NCI-H1436 (cell line): ENCODE measurements around the gene CSTPP1.
A peak's percentile ranks its signal among the peaks of the same experiment; 100 is the strongest.
"Not testable (repeated sequence)": the region's sequence is repeated elsewhere in the genome, so short reads cannot be mapped to it uniquely, and the experiment has no call there.

Experiments
- DNase-seq: peaks from one replicate; lab custom pipeline; 2025; lab: John Stamatoyannopoulos, UW

CSTPP1 gene

DNA sequence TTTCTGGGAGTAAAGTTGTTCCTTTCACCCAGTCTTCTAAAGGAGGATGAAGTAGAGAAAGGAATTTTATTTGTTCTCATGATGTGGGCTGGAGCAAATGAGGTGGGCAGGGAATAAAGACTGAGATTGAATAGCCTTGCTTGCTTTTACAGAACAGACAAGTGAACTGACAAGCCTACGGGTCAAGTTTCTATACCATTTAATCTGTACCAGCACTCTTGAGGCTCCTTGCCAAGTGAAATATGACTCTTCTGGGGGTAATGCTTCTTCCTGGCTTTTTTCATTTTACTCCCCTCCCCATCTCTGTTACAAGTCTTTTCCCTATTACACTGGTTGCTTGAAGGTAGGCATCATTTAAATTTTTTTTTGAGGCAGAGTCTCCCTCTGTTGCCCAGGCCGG is 54.8 kb downstream of the CSTPP1 start:
- no peak for DNase-seq

DNA sequence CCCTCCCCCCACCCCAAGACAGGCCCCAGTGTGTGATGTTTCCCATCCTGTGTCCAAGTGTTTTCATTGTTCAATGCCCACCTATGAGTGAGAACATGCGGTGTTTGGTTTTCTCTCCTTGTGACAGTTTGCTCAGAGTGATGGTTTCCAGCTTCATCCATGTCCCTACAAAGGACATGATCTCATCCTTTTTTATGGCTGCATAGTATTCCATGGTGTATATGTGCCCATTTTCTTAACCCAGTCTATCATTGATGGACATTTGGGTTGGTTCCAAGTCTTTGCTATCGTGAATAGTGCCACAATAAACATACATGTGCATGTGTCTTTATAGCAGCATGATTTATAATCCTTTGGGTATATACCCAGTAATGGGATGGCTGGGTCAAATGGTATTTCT is 55.8 kb downstream of the CSTPP1 start:
- not testable (repeated sequence) for DNase-seq

DNA sequence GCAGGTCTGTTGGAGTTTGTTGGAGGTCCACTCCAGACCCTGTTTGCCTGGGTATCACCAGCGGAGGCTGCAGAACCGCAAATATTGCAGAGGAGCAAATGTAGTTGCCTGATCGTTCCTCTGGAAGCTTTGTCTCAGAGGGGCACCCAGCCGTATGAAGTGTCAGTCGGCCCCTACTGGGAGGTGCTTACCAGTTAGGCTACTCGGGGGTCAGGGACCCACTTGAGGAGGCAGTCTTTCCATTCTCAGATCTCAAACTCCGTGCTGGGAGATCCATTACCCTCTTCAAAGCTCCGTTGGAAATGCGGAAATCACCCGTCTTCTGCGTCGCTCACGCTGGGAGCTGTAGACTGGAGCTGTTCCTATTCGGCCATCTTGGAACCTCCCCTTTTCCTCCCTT is 61.2 kb downstream of the CSTPP1 start:
- not testable (repeated sequence) for DNase-seq

DNA sequence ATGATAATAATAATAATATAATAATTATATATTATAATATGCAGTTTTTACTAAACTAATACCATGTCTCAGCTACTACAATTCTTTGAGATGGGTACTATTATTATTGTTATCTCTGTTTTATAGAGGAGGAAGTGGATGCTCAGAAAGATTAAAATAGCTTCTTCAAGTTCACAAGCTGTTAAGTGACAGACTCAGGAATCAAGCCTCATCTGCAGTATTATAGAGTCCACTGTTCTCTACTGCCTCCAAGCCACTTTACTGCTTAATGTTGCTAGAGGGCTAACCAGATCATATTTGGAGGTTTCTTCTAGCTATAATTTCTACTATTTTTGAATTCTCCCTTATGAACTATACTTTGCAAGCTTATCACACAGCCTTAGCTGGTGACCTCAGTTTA is 62.7 kb downstream of the CSTPP1 start:
- no peak for DNase-seq

DNA sequence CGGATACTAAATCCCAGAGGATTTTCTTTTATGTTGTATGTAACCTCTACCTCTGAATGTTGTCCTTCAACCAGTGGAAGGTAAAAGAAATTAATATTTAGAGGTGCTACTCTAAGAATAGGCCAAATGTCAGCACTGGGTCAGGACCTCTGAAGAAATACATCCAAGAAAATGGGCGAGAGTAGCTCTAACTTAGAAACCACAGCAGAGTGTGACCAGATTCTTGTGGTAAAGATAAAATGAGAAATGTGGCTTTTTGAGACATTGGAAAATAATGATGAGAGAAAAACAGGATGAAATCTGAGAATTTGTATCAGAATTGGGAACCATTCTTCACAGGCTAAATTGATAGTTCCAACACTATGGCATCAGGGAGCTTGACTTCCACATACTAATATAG is 63.5 kb downstream of the CSTPP1 start:
- DNase-seq: no peak

DNA sequence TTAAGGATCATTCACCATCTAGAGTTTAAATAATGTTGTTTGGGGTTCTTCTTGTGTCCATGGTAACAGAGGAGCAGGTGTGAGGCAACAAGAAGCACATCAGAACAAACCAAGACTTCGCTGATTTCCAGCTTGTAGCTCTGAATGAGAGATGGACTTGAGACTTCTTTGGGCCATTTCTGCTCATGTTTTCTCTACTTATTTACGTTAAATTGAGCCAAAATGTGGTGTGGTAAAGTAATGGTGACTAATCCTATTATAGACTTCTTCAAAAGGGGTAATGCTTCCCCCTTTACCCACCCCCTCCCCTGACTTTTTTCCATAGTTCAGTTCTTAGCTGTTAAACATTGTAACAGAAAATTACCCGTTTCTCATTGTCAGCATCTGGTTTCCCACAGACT is 65.2 kb downstream of the CSTPP1 start:
- DNase-seq: peak; percentile 53

DNA sequence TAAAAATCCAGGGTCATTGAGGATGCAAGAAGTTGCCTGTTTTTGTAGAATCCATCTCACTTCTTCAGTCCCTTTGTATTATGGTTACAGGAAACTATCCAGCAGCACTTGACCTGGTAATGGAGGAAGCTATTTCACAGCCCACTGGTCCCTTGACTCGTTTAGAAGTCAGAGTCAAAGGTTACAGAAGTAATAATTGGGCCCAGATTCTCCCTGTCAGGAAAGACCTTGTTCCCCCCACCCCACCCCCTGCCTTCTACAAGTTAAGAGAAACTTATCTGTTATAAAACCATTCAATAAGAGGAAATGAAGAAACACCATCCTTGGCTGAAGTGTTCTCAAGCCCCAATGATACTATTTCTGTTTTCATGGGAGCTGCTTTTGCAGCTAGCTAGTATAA is 65.8 kb downstream of the CSTPP1 start:
- no peak for DNase-seq

DNA sequence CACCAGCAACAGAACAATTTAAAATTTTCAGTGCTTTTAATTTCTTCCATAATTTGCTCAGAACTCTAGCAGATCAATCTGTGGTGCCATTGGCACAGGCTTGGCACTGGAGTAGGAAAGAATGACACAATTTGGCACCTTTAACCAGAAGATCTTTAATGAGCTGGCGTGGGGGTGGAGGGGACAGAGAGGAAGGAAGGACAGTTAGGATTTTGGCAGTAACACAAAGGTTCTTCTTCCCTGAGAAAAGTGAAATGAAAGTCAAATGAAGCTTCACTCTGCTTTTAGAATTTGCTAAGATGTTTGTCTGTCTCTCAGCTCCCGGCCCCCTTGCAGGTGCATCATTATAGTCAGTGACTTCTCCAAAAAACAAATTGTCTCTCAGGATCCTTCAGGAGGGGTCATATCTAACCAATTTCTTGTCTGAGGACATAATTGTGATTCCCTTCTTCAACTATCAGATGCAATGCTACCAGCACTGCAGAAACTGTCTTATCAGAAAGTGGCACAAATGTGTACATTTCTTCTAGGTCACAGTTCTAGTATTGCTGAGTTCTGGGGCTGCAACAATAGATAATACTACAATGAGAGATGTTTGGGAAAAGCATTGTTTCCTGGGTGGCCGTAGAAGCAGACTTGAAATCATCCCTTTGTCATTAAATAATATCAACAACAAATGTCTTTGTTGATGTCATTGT is 66.8 kb downstream of the CSTPP1 start:
- DNase-seq: no peak

DNA sequence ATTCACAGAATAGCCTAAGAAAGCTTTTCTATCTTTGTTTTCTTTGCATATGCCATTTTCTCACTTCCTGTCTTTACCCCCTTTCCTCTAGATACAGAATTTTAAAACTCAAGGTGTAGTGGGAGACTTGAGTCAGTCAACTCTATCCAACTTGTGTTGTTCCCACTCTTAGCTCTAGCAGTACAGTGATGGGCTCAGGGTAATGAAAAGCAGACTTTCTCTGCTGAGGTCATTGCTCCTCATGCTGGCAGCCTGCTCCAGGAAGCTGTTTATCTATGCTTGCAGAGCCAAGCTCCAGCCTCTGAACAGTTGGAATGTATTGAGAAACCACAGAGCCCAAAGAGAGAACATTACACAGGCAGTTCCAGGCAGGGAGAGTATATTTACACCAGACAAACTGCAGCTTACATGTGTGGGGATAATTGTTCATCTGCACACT is 68.1 kb downstream of the CSTPP1 start:
- DNase-seq: no peak

DNA sequence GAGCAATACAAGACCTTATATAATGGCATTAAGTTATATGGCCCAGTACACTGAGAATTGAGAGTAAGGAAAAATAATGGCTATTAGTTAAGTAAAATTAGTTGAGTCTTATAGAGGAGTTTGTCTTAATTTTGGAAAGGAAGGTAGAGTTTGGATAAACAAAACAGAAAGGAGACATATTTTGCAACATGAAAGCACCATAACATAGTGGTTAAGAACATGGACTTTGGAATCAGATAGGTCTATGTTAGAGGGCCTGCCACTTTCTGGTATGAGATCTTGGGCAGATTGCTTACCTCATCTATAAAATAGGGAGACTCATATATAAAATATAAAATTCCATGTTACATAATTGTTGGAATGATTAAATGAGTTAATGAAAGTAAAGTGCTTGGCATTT is 68.9 kb downstream of the CSTPP1 start:
- no peak for DNase-seq

DNA sequence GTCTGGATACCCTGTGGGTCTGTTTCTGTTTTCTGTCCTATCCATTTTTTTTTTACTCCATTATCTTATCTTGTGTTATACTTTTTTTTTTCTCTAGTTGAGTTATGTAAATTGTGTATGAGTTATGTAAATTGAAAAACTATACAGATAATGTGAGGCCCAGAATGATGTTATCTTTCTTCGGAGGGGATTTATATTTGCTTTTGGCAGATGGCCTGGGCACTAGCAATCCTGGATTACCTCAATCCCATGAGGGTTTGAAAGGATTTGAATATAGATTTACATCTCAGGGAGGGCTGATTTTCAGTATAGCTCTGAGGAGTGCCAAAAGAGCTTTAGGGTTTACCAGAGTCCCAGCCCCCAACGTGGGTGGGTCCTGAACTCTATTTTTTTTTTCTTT is 71.0 kb downstream of the CSTPP1 start:
- DNase-seq: no peak

DNA sequence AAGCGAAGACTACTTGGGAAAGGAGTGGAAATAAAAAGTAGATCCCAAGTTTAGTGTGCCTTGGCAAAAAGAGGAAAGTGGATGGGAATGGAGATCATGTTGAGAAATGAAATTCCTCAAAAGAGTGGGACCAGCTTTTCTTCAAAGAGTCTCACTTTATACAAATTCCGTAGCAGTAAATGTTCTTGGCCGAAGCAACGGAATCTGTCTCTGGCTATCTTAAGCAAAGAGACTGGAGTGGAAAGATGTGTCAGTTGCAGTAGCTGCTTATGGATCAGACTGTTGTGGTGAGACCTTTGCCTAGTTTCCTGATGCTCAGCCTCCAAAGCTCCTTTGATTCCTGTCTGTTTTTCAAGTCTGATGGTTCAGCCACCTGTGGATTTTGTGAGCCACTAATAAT is 73.6 kb downstream of the CSTPP1 start:
- DNase-seq: no peak

DNA sequence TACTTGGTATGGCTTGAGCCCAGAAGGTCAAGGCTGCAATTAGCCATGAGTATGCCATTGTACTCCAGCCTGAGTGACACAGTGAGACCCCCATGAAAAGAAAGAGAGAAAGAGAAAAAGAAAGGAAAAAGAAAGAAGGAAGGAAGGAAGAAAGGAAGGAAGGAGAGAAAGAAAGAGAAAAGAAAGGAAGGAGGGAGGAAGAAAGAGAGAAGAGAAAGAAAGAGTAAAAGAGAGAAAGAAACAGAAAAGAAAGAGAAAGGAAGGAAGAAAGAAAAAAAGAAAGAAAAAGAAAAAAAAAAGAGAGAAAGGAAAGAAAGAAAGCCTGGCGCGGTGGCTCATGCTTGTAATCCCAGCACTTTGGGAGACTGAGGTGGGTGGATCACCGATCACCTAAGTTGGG is 77.5 kb downstream of the CSTPP1 start:
- no peak for DNase-seq

DNA sequence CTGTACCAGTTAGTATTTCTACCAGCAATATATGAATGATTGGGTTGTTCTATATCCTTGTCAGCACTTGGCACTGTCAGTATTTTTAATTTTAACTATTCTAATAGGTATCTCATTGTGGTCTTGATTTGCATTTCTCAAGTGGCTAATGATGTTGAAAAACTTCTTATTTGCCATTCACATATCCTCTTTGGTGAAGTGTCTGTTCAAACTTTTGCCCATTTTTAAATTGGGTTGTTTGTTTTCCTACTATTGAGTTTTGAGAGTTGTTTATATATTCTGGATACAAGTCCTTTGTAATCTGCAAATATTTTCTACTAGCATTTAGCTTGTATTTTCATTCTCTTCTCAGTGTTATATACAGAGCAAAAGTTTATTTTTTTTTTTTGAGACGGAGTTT is 82.1 kb downstream of the CSTPP1 start:
- no peak for DNase-seq

DNA sequence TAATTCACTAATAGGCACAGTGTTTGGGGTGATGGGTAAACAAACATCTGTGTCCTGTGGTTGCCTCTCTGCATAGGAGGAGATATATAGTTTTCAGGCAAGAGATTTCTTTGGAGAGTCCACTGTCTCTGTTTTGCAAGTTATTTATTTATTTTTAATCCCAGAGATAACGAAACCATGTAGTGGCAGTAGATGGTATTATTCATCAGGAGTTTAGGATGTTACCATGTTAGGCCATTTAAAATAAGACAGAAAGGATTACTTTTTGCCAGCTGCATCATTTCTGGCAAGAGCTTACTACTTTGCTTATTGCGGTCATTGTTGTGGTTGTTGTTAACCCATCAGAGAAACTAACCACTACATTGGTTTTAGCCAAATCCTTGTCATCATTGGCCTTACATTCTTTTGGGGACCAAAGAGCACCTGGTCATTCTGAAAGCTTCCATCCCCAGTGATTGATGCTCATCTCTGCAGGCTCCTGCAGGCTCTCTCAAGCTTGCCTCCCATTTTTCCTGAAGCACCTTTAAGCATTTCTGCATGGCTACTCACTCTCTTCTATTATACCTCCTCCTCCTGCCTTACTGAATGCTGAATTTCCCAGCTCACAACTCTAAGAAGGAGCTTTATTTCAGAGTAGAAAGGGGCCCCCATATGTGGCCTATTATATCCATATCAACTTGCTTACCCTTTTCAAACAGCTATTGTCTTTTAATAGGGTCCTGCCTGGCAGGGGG is 84.4 kb downstream of the CSTPP1 start:
- DNase-seq: no peak

DNA sequence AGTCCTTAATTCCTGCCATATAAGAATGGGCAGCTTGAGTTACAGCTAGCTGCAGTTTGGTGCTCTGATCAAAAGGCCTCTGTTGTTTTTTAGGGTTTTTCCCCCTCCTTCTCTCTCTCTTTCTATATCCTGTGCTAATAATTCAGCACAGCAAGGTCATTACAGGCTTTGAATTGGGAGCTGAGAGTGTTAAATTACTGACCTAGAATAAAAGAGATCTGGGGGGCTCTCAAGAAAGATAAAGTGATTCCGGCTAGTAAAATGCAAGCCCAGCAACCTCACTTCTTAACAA is 84.9 kb downstream of the CSTPP1 start:
- no peak for DNase-seq

DNA sequence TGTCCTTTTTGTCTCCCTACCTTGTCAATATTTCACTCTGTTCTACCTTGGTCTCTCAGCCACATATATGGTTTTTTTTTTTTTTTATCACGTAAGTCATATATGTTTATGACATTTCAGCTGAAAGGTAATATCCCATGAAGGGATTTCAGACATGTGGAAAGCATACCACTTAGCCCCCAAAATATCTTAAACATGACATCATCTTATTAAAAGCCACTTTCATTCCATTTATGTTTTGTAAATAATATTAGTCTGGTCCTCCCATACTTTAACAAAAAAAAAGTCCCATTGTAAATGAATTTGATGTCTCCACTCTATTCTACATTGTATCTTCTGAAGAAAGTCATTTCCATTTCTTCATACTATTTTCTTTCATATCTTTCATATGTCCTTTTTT is 85.4 kb downstream of the CSTPP1 start:
- no peak for DNase-seq

DNA sequence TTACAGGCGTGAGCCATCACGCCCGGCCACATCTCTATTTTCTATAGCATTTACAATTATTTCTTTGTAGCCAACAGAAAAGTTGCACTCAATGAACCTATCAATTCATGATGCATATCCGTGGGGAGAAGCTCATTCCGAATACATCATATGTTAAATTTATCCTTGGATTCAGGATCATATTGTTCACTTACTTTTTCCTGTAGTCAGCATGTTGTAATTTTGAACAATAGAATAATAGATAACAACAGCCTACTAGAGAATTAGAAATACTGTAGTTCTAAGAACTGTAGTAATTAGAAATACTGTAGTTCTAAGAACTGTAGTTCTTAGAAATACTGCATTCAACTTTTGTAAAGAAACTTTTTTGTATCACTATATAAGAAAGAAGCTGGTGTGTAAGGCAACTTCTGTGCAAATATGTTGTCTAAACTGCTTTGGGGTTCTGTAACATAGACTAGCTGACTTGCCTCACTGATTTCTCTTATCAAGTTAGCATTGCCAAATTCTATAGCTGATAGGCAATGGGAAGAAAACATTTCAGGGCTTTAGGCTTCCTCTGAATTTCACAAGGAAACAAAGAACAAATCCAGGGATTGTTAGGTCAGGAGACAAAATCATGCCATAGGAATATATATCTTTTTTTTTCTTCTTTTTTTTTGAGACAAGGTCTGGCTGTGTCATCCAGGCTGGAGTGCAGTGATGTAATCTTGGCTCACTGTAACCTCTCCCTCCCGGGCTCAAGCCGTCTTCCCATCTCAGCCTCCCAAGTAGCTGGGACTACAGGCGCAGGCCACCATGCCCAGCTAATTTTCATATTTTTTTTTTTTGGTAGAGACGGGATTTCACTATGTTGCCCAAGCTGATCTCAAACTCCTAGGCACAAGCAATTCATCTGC is 91.9 kb downstream of the CSTPP1 start:
- DNase-seq: no peak

DNA sequence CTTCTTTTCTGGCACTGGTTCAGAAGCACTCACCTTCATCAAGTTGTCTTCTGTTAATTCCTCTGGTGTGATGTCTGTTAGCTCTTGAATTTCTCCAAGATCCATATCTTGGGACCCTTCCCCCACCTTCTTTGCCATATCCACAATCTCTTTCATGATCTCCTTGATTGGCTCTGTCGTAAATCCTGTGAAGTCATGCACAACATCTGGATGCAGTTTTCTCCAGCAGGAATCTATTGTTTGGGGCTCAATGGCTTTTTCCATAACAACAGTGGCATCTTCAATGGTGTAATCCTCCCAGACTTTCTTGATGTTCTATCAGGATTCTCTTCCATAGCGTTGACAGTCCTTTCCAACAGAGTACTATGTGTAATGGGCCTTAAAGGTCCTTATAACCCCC is 96.9 kb downstream of the CSTPP1 start:
- DNase-seq: no peak

DNA sequence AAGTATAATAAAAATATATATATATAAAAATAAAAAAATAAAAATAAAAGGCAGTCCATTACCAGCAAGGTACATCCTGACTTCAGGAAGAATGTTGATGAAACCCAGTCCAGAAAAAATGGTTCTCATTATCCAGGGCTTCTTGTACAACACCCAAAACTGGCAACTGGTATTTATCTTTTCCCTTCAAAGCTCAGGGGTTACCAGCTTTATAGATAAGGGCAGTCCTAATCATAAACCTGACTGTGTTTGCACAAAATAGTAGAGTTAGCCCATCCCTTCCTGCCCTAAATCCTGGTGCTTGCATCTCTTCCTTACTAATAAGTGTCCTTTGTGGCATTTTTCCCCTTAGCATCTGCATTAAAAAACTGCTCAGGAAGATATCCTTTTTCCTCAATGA is 97.5 kb downstream of the CSTPP1 start:
- no peak for DNase-seq

DNA sequence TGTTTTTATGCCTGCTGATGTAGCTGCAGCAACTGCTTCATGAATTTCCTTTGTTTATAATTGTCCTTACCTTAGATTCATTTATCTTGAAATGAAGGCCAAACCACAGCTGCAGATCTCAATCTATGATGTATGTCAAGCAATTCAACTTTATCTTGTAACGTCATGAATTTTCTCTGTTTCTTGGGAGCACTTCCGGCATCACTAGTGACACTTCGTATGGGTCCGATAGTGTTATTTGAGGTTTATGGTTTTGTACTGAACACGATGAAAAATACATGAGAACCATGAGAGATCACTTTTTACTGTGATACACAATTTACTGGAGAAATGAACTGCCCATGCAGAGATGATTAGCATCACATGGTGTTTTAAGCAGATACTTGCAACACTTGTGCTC is 98.5 kb downstream of the CSTPP1 start:
- DNase-seq: no peak

DNA sequence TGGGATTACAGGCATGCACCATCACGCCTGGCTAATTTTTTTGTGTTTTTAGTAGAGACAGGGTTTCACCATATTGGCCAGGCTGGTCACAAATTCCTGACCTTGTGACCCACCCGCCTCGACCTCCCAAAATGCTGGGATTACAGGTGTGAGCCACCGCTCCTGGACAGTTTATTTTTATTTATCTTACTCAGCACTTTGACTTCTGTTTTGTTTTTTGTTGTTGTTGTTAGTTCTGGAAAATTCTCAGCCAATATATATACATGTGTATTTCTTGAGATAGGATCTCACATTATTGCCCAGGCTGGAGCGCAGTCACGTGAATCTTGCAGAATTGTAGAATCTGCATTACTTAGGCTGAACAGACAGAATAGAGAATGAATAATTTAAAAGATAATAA is 107.6 kb downstream of the CSTPP1 start:
- no peak for DNase-seq

DNA sequence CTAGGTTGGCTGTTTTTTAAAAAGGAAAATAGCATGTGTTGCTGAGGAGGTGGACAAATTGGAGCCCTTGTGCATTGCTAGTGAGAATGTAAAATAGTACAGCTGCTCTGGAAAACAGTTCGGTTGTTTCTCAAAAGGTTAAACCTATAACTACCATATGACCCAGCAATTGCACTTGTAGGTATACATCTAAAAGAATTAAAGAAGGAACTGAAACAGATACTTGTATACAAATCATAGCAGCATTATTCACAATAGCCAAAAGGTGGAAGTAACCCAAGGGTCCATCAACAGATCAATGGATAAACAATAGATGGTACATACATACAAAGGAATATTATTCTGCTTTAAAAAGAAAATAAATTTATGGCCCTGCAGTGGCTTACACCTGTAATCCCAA is 111.4 kb downstream of the CSTPP1 start:
- DNase-seq: no peak
